HepG2 (cell line): ENCODE measurements around the gene LDB3.

Experiments
- CHD4 ChIP-seq: fragments of 200-600 bp; sonication (generic); IDR thresholded peaks from 2 replicates; pipeline ENCODE4 v1.7.0; 2017; ENCODE audit warnings: mild to moderate bottlenecking, low read length, borderline replicate concordance
- HDAC2 ChIP-seq: sonication (generic); formaldehyde crosslinking; IDR thresholded peaks from 2 replicates; pipeline ENCODE4 v1.4.0; 2020; ENCODE audit warnings: missing genetic modification reagents
- HOXA7 ChIP-seq: sonication (generic); formaldehyde crosslinking; IDR thresholded peaks from 2 replicates; pipeline ENCODE4 v1.8.1; 2022; ENCODE audit warnings: mild to moderate bottlenecking, missing genetic modification reagents, moderate library complexity
- SNAI1 ChIP-seq: sonication (generic); formaldehyde crosslinking; IDR thresholded peaks from 2 replicates; pipeline ENCODE4 v1.5.0; 2020; ENCODE audit warnings: mild to moderate bottlenecking, missing genetic modification reagents, borderline replicate concordance
- ZNF546 ChIP-seq: sonication (generic); formaldehyde crosslinking; conservative IDR thresholded peaks from 2 replicates; pipeline ENCODE4 v1.8.1; 2023; ENCODE audit warnings: mild to moderate bottlenecking, missing genetic modification reagents

DNA sequence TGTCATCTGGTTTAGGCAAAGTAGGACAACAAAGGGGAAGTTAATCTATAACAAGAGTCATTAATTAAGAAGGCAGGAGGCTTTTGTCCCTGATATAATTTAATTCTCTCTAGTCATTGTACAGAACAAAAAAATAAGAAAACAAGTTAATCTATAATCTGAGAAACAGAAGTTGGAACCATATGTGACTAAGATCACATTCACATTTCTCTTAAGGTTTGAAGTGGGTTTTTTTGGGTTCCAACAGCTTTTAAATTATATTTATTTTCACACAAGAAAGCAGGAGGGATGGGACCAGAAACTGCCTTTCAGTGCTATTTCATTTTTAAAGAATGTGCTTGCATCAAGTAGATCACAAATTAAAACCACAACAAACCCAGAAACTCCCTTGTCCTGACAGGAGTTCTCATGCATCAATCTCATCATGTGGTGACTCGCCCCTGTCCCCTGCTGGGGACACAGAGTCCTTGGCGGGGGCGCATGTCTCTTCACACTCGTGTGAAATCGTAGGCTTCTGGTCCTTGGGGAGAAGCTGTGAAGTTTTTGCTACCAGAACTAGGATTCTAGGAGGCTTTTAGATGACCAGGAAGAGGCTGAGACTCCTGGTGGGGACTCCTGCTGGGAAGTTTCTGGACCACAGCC, 24.0 kb upstream of the LDB3 start:
- TF ChIP-seq ZNF546 (no peak), SNAI1 (CRISPR knock-in tag) (no peak), HOXA7 (CRISPR knock-in tag) (no peak), HDAC2 (CRISPR knock-in tag) (no peak), CHD4 (no peak)
